GM21619 (cell line): ENCODE results near the gene GDF9.
"Not testable (repeated sequence)": the region's sequence is repeated elsewhere in the genome, so short reads cannot be mapped to it uniquely, and the experiment has no call there.

Source experiments
- ATAC-seq: cut with Tn5 transposase; IDR thresholded peaks from one replicate; pipeline ENCODE4 v1.9.1; 2021; ENCODE audit not compliant: unreplicated experiment

GDF9 gene

DNA sequence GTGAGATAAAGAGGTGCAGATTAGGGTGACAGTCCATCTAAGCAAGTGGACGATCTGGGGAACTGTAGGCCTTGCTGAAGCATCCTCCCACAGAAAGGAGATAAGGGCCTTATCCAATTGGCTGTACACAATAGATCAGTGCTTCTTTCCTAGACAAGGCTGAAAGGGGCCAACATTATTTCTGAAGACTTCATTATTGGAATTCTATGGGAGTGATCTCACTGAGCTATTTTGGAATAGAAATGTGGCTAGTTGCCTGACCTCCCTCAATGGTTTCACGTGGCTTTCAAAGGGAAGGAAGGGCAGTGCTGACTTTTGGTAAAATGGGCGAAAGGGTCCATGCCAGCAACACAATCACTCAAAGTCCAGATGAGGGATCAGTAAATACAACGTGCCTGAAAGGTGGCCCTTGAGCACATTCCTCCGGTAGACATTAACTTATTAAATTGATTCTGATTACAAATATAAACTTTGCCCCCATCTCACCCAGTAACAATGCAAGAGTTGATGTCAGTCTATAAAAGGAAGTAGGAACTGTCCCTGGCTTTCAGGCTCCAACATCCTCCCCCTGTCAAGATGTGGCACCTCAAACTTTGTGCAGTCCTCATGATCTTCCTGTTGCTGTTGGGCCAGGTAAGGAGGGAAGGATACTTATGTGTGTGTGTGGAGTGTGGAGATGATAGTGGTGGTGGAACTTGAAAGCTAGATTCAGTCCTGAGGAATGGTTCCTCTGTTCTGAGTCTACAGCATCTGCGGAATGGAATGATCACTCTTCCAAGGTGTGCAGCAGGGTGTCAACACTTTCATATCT, 7.1 kb upstream of the GDF9 start, which contains the start of gene LEAP2:
TSS of gene LEAP2 (plus strand) at position 550 of the 811 bp plus-strand sequence. CDS start at position 577, 27 bp downstream.
- no peak for ATAC-seq

DNA sequence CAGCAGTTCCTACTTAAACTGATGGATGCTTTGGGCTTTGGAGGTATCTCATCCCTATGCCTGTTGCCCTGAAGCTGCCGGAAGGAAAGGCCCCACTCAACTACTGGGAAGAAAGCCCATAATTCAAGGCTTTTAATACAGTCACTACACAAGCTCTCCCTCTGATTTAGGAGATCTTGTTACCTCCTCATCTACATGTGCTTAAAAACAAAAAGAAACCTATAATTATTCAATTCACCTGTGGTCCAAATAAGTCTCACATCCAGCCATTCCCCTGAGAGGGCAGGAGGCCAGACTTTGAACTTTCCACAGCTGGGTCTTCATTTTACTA, 6.5 kb upstream of the GDF9 start:
- ATAC-seq: no peak

DNA sequence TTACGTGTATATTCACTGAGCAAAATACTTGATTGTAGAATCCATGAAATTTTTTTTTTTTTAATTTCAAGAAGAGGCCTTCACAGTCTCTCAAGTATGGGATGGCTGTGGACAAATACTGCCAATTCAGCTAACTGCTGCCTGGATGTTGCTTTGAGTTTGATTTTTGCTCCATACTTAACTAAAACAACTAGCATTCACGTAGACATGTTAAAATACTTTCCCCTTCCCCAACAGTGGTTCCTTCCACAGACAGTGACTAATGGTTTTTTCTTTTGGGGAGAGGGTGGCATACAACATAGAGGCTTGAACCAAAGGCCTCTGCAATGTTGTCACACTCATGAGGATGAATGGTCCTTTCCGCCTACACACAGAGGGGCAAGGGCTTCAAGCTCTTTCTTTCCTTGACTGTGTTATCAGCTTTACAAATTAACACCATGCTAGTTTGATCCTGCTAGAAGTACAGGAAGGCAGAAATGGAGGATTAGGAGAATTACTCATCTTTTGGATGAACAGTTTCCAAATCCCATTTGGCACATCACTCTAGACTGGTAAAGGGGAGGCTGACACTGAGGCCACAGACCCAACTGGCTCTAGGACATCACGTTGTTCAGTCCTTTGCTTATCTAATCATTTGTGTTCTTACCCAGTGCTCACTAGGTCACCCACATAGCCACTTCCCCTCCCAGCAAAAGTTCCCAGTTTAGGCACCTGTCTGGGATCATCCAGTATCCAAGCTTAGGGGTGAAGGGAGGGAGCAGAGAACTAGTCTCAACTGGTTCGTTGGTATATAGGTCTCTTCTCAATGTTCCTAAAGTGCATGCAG, 5.4 kb upstream of the GDF9 start:
- no peak for ATAC-seq

- no peak for ATAC-seq
Observed at GRCh38 chr5:132870801-132871200, 4.5 kb upstream of the GDF9 start.

- no peak for ATAC-seq
Observed at GRCh38 chr5:132868754-132869153, 2.5 kb upstream of the GDF9 start.

DNA sequence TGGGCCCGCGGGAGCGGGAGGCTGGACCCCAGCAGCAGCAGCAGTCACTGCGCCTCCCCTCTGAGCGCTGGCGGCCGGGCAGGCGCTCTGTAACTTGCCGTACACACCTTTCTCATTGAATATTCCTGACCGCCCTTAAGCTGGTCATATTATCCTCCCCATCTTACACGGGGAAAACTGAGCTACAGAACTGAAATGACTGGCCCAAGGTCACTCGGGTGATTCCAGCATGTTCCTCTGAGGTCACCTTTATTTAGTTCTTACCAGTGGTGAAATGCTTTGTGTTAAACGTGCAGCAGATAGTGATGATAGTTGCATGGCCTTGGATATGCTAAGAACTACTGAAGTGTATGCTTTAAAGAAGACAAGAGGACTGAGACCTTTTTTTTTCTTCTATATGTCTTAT, 780 bp upstream of the GDF9 start:
- ATAC-seq: peak; percentile 17

GRCh38 chr5:132865668-132866341, 464 bp downstream of the GDF9 start:
- ATAC-seq: peak; percentile 28

DNA sequence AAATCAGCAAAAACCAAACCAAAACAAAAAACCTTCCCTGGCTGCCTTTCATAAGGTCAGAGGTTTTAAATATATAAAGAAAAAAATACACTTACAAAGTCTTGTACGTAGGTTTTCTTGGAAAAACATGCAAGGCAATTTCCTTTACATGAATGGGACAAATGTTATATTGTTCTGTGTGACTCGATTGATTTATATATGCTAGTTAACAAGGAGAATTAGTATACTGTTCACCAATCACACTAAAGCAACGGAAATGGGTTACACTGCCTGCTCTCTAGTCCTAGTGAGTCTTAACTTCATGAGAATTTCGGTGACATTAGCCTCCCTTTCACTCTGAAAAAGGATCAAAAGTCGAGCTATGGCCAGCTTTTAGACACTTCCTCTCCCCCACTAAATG, 5.5 kb downstream of the GDF9 start:
- no peak for ATAC-seq

DNA sequence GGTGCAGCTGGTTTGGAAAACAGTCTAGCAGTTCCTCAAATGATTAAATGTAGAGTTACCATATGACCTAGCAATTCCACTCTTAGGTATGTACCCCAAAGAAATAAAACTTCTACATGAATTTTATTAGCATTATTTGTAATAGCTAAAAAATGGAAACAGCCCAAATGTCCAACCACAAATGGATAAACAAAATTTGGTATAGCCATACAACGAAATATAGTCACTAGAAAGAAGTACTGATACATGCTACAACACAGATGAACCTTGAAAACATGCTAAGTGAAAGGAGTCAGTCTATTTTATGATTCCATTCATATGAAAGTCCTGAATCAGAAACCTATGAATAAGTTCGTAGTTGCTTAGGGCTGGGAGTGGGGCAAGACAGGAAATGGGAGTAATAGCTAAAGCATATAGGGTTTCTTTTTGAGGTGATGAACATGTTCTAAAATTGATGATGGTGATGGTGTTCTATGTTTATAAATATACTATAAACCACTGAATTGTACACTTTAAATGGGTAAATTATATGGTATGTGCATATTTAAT, 6.3 kb downstream of the GDF9 start:
- ATAC-seq: no peak

DNA sequence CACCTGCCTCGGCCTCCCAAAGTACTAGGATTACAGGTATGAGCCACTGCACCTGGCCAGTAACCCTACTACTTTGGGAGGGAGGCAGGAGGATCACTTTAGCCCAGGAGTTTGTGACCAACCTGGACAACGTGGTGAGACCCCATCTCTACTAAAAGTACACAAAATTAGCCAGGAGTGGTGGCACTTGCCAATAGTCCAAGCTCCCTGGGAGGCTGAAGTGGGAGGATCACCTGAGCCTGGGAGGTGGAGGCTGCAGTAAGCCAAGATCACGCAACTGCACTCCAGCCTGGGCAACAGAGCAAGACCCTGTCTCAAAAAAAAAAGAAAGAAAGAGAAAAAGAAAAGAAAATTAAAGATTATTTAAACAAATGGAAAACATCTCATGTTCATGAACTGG, 10.3 kb downstream of the GDF9 start:
- ATAC-seq: no peak

DNA sequence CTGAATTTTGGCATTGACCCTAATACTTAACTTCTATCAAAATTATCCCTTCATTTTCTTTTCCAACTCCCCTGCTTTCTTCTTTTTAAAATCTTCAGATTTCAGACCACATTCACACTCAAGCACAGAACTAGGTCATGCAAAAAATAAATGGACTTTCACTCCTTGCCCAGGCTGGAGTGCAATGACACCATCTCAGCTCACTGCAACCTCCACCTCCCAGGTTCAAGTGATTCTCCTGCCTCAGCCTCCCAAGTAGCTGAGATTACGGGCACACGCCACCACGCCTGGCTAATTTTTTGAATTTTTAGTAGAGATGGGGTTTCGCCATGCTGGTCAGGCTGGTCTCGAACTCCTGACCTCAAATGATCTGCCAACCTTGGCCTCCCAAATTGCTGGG, 11.3 kb downstream of the GDF9 start:
- ATAC-seq: not testable (repeated sequence)

GRCh38 chr5:132854301-132854700, 12.0 kb downstream of the GDF9 start:
- ATAC-seq: no peak

DNA sequence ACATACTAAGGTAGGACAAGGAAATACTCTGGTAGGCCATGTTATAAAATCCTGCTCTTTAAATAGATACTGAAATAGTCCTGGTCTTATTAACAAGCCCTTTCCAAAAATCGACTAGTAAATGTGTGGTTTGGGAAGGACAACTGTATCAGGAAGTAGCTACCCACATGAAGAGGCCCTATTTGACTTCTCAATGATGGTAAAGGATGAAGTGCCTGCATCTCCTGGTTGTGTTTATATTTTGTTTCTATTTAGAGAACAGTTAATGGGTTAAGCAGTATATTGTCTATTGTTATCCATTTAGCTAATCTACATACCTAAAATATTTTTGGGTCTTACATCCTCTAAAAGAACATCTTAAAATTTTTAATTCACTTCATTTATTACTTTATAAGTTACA, 12.5 kb downstream of the GDF9 start:
- no peak for ATAC-seq

GRCh38 chr5:132853323-132853722, 12.9 kb downstream of the GDF9 start:
- no peak for ATAC-seq

DNA sequence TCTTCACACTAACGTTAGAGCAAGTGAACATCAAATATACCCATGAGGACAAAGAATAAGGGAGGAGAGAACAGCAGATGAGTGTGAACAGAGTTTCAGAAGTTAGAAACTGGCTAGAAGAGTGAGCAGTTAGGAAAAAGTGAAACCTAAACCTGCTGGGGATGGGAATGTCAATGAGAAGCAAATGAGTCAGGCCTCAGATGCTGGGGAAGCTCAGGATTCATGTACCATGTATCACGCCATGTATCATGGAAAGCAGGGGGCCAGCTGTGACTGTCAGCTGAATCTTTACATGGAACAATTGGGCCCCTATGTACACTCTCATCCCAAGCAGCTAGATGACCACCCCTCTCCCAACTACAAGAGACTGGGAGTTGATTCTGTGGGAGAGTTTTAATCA, 16.2 kb downstream of the GDF9 start:
- ATAC-seq: no peak

GRCh38 chr5:132849347-132849746, 16.9 kb downstream of the GDF9 start:
- ATAC-seq: no peak

DNA sequence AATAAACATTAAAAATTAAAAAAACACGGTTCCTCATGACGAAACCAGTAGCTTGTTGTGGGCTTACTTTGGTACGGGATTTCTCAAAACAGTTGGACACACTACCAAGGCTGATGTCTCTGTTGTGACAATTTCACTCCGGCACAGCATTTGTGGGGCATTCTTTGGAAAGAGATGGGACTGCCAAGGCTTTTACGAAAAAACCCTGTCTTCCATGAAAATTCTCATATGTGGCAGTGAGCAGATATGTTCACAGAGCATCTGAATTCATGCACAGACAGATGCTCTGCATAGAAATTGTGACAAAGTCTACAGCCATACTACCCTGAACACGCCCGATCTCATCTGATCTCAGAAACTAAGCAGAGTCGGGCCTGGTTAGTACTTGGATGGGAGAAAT, 18.0 kb downstream of the GDF9 start:
- ATAC-seq: no peak

DNA sequence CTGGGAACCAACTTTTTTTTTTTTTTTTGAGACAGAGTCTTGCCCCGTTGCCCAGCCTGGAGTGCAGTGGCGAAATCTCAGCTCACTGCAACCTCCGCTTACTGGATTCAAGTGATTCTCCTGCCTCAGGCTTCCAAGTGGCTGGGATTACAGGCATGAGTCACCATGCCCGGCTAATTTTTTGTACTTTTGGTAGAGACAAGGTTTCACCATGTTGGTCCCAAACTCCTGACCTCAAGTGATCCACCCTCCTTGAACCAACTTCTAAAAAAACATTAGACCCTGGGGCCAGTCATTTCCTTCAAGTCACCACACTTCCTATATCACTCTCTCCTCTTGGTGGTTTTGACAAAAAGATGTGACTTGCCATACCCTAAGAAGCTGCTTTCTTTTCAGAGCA, 25.0 kb downstream of the GDF9 start:
- ATAC-seq: no peak

DNA sequence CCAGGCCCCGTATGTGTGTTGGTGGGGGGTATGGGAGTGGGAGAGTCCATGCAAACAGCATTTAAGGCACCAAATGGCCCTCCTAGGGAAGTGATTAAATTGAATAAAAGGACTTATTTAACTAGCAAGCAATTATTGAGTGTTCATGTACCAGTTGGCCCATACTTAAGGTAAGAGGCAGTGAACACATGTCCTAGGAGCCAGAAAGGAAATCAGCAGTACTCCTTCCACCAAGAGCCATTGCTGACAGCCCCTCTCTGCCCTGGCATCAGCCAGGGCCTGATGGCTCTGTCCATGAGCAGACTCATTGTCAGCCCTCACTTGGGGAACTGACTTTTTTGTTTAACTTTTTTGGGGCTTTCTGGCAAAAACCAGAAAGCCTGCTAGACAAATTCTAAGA, 25.4 kb downstream of the GDF9 start:
- ATAC-seq: no peak

DNA sequence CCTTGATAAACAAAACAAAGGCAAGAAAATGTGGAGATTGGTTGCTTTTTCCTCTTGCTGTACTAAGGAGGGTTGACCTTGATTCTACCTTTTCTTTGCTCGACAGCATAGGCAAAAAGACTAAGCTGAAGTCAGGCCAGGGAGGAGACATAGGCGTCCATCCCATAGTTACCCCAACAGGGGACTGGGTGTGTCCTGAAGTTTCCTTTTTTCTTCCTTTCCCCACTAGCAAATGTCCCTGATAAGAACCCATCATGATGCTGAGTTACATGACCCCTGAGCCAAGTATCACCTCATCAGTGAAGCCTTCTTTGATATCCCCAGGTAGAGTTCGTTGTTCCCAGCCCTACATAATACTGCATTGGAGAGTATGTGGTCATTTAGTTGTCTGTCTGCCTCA, 26.0 kb downstream of the GDF9 start:
- no peak for ATAC-seq
